Thymus (tissue), 11 donors: ENCODE results near the gene GABARAPL1. TPM values are rescaled to one million over a fixed set of nuclear protein-coding genes. Genes with fewer than 3 reads are reported as not detected.
A peak's percentile ranks its signal among the peaks of the same experiment; 100 is the strongest.
"Not testable (repeated sequence)": the region's sequence is repeated elsewhere in the genome, so short reads cannot be mapped to it uniquely, and the experiment has no call there.

ENCODE experiments used
- DNase-seq, 9 donors: peaks; one replicate each; pipeline ENCODE4 v3.0.0-alpha.2; 2013; ENCODE audit warnings: low spot score in 9 of 9, low read depth in 6 of 9, missing footprints in 1 of 9
- H3K27ac ChIP-seq, 2 donors: one replicate each; pipeline ENCODE4 v1.5.1; 2013; ENCODE audit warnings: control low read depth in 1 of 2, low read depth in 1 of 2, low read length in 1 of 2, mild to moderate bottlenecking in 1 of 2, moderate library complexity in 1 of 2
- H3K27me3 ChIP-seq, 2 donors: one replicate each; pipeline ENCODE4 v1.5.1; 2013; ENCODE audit warnings: low read length in 1 of 2; ENCODE audit not compliant: control insufficient read depth in 2 of 2, insufficient read depth in 1 of 2
- H3K36me3 ChIP-seq, 2 donors: one replicate each; pipeline ENCODE4 v1.5.1; 2013; ENCODE audit warnings: low read length in 1 of 2, mild to moderate bottlenecking in 1 of 2, moderate library complexity in 1 of 2; ENCODE audit not compliant: control insufficient read depth in 2 of 2, insufficient read depth in 2 of 2
- H3K4me1 ChIP-seq, 2 donors: one replicate each; pipeline ENCODE4 v1.5.1; 2013; ENCODE audit warnings: low read length in 2 of 2; ENCODE audit not compliant: control insufficient read depth in 2 of 2, insufficient read depth in 2 of 2
- H3K4me3 ChIP-seq, 2 donors: one replicate each; pipeline ENCODE4 v1.5.1; 2013; ENCODE audit warnings: low read length in 2 of 2, control low read depth in 1 of 2, mild to moderate bottlenecking in 1 of 2
- H3K9me3 ChIP-seq, 2 donors: one replicate each; pipeline ENCODE4 v1.5.1; 2013; ENCODE audit warnings: low read length in 1 of 2, mild to moderate bottlenecking in 1 of 2; ENCODE audit not compliant: control insufficient read depth in 2 of 2, insufficient read depth in 1 of 2
- WGBS: extraction: QIAGEN DNeasy Blood & Tissue Kit; methylation state at CpG from one replicate; pipeline ENCODE4 v1.1.7; 2013; 5-methylcytosine and 5-hydroxymethylcytosine counted together
- polyA plus RNA-seq: library from polyadenylated mRNA; stranded (reverse); fragments of 200-250 nt; gene quantifications from one replicate; pipeline ENCODE4 v1.2.3, GENCODE V29; 2013
- total RNA-seq: library from RNA; stranded (reverse); fragments of 120-200 nt; gene quantifications from one replicate; pipeline ENCODE4 v1.2.4, GENCODE V29; 2013
- donor health status: healthy.

Gene GABARAPL1
- total and polyA plus RNA-seq, 2 donors = 19.1 to 92.0 TPM

GRCh38 chr12:10220398-10221077 lies 7.9 kb downstream of the GABARAPL1 start:
- Histone ChIP-seq H3K27me3 (no peaks in the 10 kb centered on the region), H3K9me3 (no peaks in the 10 kb centered on the region), H3K4me3 (no peak overlapping the region), H3K36me3 (peaks cover 26 to 40% of the 10 kb centered on the region in 2 donors), H3K4me1 (peaks cover 0 to 7% of the 10 kb centered on the region in 2 donors), H3K27ac (no peak overlapping the region)
- no peak for DNase-seq
- 89% methylated on average over 8 of the region's 8 CpGs for WGBS

GRCh38 chr12:10221846-10222245 lies 9.2 kb downstream of the GABARAPL1 start:
- no peaks in the 10 kb centered on the region for H3K27me3 ChIP-seq
- no peak overlapping the region for H3K4me3 ChIP-seq
- H3K9me3 ChIP-seq = no peaks in the 10 kb centered on the region
- no peak overlapping the region for H3K27ac ChIP-seq
- no peak for DNase-seq
- 95% methylated on average over 5 of the region's 5 CpGs for WGBS
- peaks cover 26 to 40% of the 10 kb centered on the region in 2 donors for H3K36me3 ChIP-seq
- H3K4me1 ChIP-seq = peaks cover 1 to 9% of the 10 kb centered on the region in 2 donors

GRCh38 chr12:10223208-10223607 lies 10.5 kb downstream of the GABARAPL1 start:
- Histone ChIP-seq H3K4me1 (peaks cover 7 to 17% of the 10 kb centered on the region in 2 donors), H3K9me3 (no peaks in the 10 kb centered on the region), H3K36me3 (peaks cover 22 to 40% of the 10 kb centered on the region in 2 donors), H3K27ac (no peak overlapping the region), H3K27me3 (no peaks in the 10 kb centered on the region), H3K4me3 (no peak overlapping the region)
- WGBS = 96% methylated on average over 5 of the region's 5 CpGs
- no peak for DNase-seq

GRCh38 chr12:10225426-10225825 lies 12.7 kb downstream of the GABARAPL1 start:
- Histone ChIP-seq H3K4me1 (peaks cover 7 to 17% of the 10 kb centered on the region in 2 donors), H3K36me3 (peaks cover 13 to 28% of the 10 kb centered on the region in 2 donors)
- not testable (repeated sequence) for H3K9me3 ChIP-seq, H3K27me3 ChIP-seq, H3K27ac ChIP-seq, H3K4me3 ChIP-seq, DNase-seq
- 92% methylated on average over 20 of the region's 26 CpGs for whole genome bisulfite sequencing

- H3K9me3 ChIP-seq = no peaks in the 10 kb centered on the region
- peaks cover 7 to 17% of the 10 kb centered on the region in 2 donors for H3K4me1 ChIP-seq
- WGBS = over 99% methylated on average over 6 of the region's 6 CpGs
- peaks cover 8 to 23% of the 10 kb centered on the region in 2 donors for H3K36me3 ChIP-seq
- no peaks in the 10 kb centered on the region for H3K27me3 ChIP-seq
- no peak for DNase-seq
- no peak overlapping the region for H3K27ac ChIP-seq
- no peak overlapping the region for H3K4me3 ChIP-seq
Measured at GRCh38 chr12:10226086-10226485, 13.4 kb downstream of the GABARAPL1 start.

- no peak overlapping the region for H3K4me3 ChIP-seq
- H3K27me3 ChIP-seq = no peaks in the 10 kb centered on the region
- 97% methylated on average over 1 of the region's 1 CpG for WGBS
- peak overlapping the region in 1 of 2 donors; percentile 84 for H3K27ac ChIP-seq
- no peak for DNase-seq
- H3K36me3 ChIP-seq = peaks cover 7 to 19% of the 10 kb centered on the region in 2 donors
- H3K9me3 ChIP-seq = no peaks in the 10 kb centered on the region
- H3K4me1 ChIP-seq = peaks cover 7 to 17% of the 10 kb centered on the region in 2 donors
Measured at GRCh38 chr12:10226731-10227130, 14.1 kb downstream of the GABARAPL1 start.

- peak in 4 of 9 donors; percentile 28 to 73 (median 36) for DNase-seq
- peaks cover 7 to 17% of the 10 kb centered on the region in 2 donors for H3K4me1 ChIP-seq
- H3K4me3 ChIP-seq = no peak overlapping the region
Measured at GRCh38 chr12:10227648-10228047, 15.0 kb downstream of the GABARAPL1 start.

GRCh38 chr12:10234562-10234961 lies 21.9 kb downstream of the GABARAPL1 start:
- H3K27ac ChIP-seq = no peak overlapping the region
- no peak for DNase-seq
- no peaks in the 10 kb centered on the region for H3K36me3 ChIP-seq
- peaks cover 2 to 22% of the 10 kb centered on the region in 2 donors for H3K9me3 ChIP-seq
- no peaks in the 10 kb centered on the region for H3K27me3 ChIP-seq
- H3K4me3 ChIP-seq = no peak overlapping the region
- H3K4me1 ChIP-seq = no peaks in the 10 kb centered on the region

More at GRCh38 chr12:10227648-10228047, 15.0 kb downstream of the GABARAPL1 start:
- WGBS = 3% methylated on average over 1 of the region's 1 CpG
- H3K9me3 ChIP-seq = no peaks in the 10 kb centered on the region
- peaks cover 0 to 12% of the 10 kb centered on the region in 2 donors for H3K36me3 ChIP-seq
- no peaks in the 10 kb centered on the region for H3K27me3 ChIP-seq
- peak overlapping the region in 1 of 2 donors; percentile 84 for H3K27ac ChIP-seq

- DNase-seq = peak in 4 of 9 donors; percentile 34 to 64 (median 60)
Measured at GRCh38 chr12:10235761-10236631, 23.3 kb downstream of the GABARAPL1 start.

More at GRCh38 chr12:10235761-10236631, 23.3 kb downstream of the GABARAPL1 start:
- Histone ChIP-seq H3K9me3 (peaks cover 2 to 22% of the 10 kb centered on the region in 2 donors), H3K27ac (no peak overlapping the region), H3K27me3 (no peaks in the 10 kb centered on the region), H3K4me3 (no peak overlapping the region), H3K4me1 (no peaks in the 10 kb centered on the region), H3K36me3 (no peaks in the 10 kb centered on the region)
- WGBS = 49% methylated on average over 4 of the region's 4 CpGs
